Liver (tissue), 9 donors: Measurements from ENCODE around the gene MAPK7. TPM values are rescaled to one million over a fixed set of nuclear protein-coding genes. Genes with fewer than 3 reads are reported as not detected.

Experiments
- DNase-seq: peaks from one replicate; pipeline ENCODE4 v3.0.0-alpha.2; 2017; ENCODE audit warnings: low spot score
- H3K27ac ChIP-seq, 2 donors: one replicate each; pipeline ENCODE4 v1.7.0; 2013; ENCODE audit warnings: inconsistent platforms in 2 of 2, low read length in 2 of 2, control low read depth in 1 of 2, low read depth in 1 of 2, mild to moderate bottlenecking in 1 of 2
- H3K27me3 ChIP-seq, 4 donors: one replicate each; pipeline versions ENCODE4 v1.6.1 to v1.7.0; 2013; ENCODE audit warnings: low read length in 3 of 4, inconsistent platforms in 1 of 4, mild to moderate bottlenecking in 1 of 4, moderate library complexity in 1 of 4; ENCODE audit not compliant: control insufficient read depth in 4 of 4, insufficient read depth in 4 of 4
- H3K36me3 ChIP-seq, 4 donors: one replicate each; pipeline versions ENCODE4 v1.6.1 to v1.7.0; 2013; ENCODE audit warnings: low read length in 3 of 4, mild to moderate bottlenecking in 3 of 4, low read depth in 1 of 4, moderate library complexity in 1 of 4; ENCODE audit not compliant: control insufficient read depth in 4 of 4, insufficient read depth in 3 of 4
- H3K4me1 ChIP-seq, 4 donors: one replicate each; pipeline versions ENCODE4 v1.6.1 to v1.7.0; 2013; ENCODE audit warnings: low read length in 3 of 4, mild to moderate bottlenecking in 3 of 4, moderate library complexity in 1 of 4; ENCODE audit not compliant: control insufficient read depth in 4 of 4, insufficient read depth in 4 of 4
- H3K4me3 ChIP-seq, 3 donors: one replicate each; pipeline versions ENCODE4 v1.6.1 to v1.7.0; 2013; ENCODE audit warnings: low read length in 3 of 3, control low read depth in 1 of 3, low read depth in 1 of 3, mild to moderate bottlenecking in 1 of 3
- H3K9ac ChIP-seq, 2 donors: one replicate each; pipeline ENCODE4 v1.7.0; 2013; ENCODE audit warnings: low read length in 2 of 2, mild to moderate bottlenecking in 2 of 2, moderate library complexity in 2 of 2, control low read depth in 1 of 2, low read depth in 1 of 2
- H3K9me3 ChIP-seq, 4 donors: one replicate each; pipeline versions ENCODE4 v1.6.1 to v1.7.0; 2013; ENCODE audit warnings: low read length in 3 of 4; ENCODE audit not compliant: control insufficient read depth in 4 of 4
- CTCF ChIP-seq: fragments of 150-350 bp; IDR thresholded peaks from 2 replicates; pipeline ENCODE4 v1.5.1; 2017; ENCODE audit warnings: improper control_type of control experiment, low read depth, low read length; ENCODE audit not compliant: missing input control
- EGR1 ChIP-seq, 2 donors: IDR thresholded peaks; 2 replicates each; pipeline ENCODE4 v1.6.1; 2016 to 2018; ENCODE audit warnings: antibody characterized with exemption in 2 of 2, low read depth in 2 of 2
- GABPA ChIP-seq, 2 donors: IDR thresholded peaks in 1 of 2; conservative IDR thresholded peaks in 1 of 2; 2 replicates each; pipeline ENCODE4 v1.6.1; 2016; ENCODE audit warnings: antibody characterized with exemption in 2 of 2, mild to moderate bottlenecking in 1 of 2, moderate library complexity in 1 of 2
- HNF4A ChIP-seq, 2 donors: conservative IDR thresholded peaks; 2 replicates each; pipeline ENCODE4 v1.6.1; 2016; ENCODE audit warnings: antibody characterized with exemption in 2 of 2, mild to moderate bottlenecking in 2 of 2
- JUND ChIP-seq, 2 donors: IDR thresholded peaks; 2 replicates each; pipeline ENCODE4 v1.6.1; 2016; ENCODE audit warnings: antibody characterized with exemption in 2 of 2
- MAX ChIP-seq: IDR thresholded peaks from 2 replicates; pipeline ENCODE4 v1.6.1; 2016; ENCODE audit warnings: antibody characterized with exemption
- RAD21 ChIP-seq, 2 donors: IDR thresholded peaks; 2 replicates each; pipeline ENCODE4 v1.6.1; 2016; ENCODE audit warnings: antibody characterized with exemption in 2 of 2, mild to moderate bottlenecking in 2 of 2
- RXRA ChIP-seq, 2 donors: IDR thresholded peaks; 2 replicates each; pipeline ENCODE4 v1.6.1; 2017 to 2018; ENCODE audit warnings: antibody characterized with exemption in 2 of 2, mild to moderate bottlenecking in 1 of 2
- SP1 ChIP-seq: IDR thresholded peaks from 2 replicates; pipeline ENCODE4 v1.6.1; 2018; ENCODE audit warnings: antibody characterized with exemption, mild to moderate bottlenecking
- WGBS: extraction: QIAGEN DNeasy Blood & Tissue Kit; methylation state at CpG from one replicate; pipeline ENCODE4 v1.1.7; 2013; 5-methylcytosine and 5-hydroxymethylcytosine counted together
- polyA plus RNA-seq, 2 donors: library from polyadenylated mRNA; stranded (reverse) in 1 of 2; unstranded in 1 of 2; fragments of 200-250 nt in 1 of 2; fragments of >200 nt in 1 of 2; fragmentation: Nextera tagmentation in 1 of 2; extraction: Ambion mirVana in 1 of 2; gene quantifications; one replicate each; pipeline versions ENCODE4 v1.2.1 to v1.2.3, GENCODE V29; 2013 to 2015
- total RNA-seq, 2 donors: library from RNA; depleted of rRNA; stranded (reverse); fragments of >200 nt; gene quantifications; one replicate each; pipeline ENCODE4 v1.2.3, GENCODE V29; 2014
- TF ChIP-seq, protein P1 (sequence below): IDR thresholded peaks from 2 replicates; pipeline ENCODE4 v1.6.1; 2016; ENCODE audit warnings: antibody characterized with exemption
- donor health status: healthy.
- donor health status: healthy.
- donor health status: healthy.
- donor health status: healthy.
- donor health status: healthy.

The MAPK7 gene
- total and polyA plus RNA-seq, 4 donors = 3.4 to 8.8 (median 5.2) TPM

GRCh38 chr17:19342611-19343255 lies 35.6 kb upstream of the MAPK7 start:
- H3K4me1 ChIP-seq = peaks cover 31 to 88% (median 68%) of the 10 kb centered on the region in 4 donors
- H3K9ac ChIP-seq = no peak overlapping the region
- DNase-seq = no peak
- peak overlapping the region; percentile 38 to 70 for H3K27ac ChIP-seq
- no peak overlapping the region for H3K4me3 ChIP-seq
- 63% methylated on average over 7 of the region's 7 CpGs for WGBS
- no peaks in the 10 kb centered on the region for H3K27me3 ChIP-seq
- TF ChIP-seq SP1 (no peak), GABPA (IDR thresholded peaks at IDR 0.05 in 1 of 2, conservative IDR thresholded peaks at IDR 0.05 in 1 of 2) (no peak)
- H3K9me3 ChIP-seq = no peaks in the 10 kb centered on the region
- H3K36me3 ChIP-seq = no peaks in the 10 kb centered on the region

DNA sequence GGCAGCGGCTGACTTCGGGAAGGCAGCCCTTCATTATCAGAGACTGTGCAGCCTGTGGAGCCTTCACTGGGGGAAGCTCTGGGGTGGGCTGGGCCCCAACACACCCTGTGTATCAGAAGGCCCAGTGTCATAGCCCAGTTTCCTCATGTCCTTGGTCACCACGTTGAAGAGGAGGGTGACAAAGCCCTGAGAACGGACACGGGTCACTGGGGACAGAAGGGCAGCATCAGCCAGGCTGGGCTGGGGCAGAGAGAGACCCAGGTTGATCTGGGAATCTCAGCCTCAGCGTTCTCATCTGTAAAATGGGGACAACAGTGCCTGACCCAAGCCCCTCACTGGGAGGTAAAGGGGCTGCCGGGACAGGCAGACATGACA lies 35.1 kb upstream of the MAPK7 start:
- no peak for TF ChIP-seq GABPA (IDR thresholded peaks at IDR 0.05 in 1 of 2, conservative IDR thresholded peaks at IDR 0.05 in 1 of 2)
- TF ChIP-seq HNF4A (conservative IDR thresholded peaks at IDR 0.05) = peak in 1 of 2 donors; percentile 12
- no peaks in the 10 kb centered on the region for H3K36me3 ChIP-seq
- peak; percentile 68 for DNase-seq
- H3K27ac ChIP-seq = peak overlapping the region; percentile 38 to 70
- no peak overlapping the region for H3K9ac ChIP-seq
- H3K4me3 ChIP-seq = no peak overlapping the region
- H3K4me1 ChIP-seq = peaks cover 31 to 90% (median 65%) of the 10 kb centered on the region in 4 donors
- H3K27me3 ChIP-seq = no peaks in the 10 kb centered on the region
- 66% methylated on average over 7 of the region's 7 CpGs for WGBS
- H3K9me3 ChIP-seq = no peaks in the 10 kb centered on the region

- Histone ChIP-seq H3K9me3 (no peaks in the 10 kb centered on the region), H3K27ac (peak overlapping the region; percentile 5 to 70), H3K4me1 (peaks cover 31 to 85% (median 64%) of the 10 kb centered on the region in 4 donors), H3K36me3 (no peaks in the 10 kb centered on the region), H3K9ac (no peak overlapping the region), H3K27me3 (no peaks in the 10 kb centered on the region), H3K4me3 (no peak overlapping the region)
- WGBS = 53% methylated on average over 13 of the region's 13 CpGs
- peak; percentile 49 for TF ChIP-seq MAX
- peak in 1 of 2 donors; percentile 34 for TF ChIP-seq RAD21 (IDR thresholded peaks at IDR 0.05)
- TF ChIP-seq JUND (IDR thresholded peaks at IDR 0.05) = no peak
- no peak for TF ChIP-seq EGR1 (IDR thresholded peaks at IDR 0.05; ENCODE audit: low read depth in 2 of 2)
- peak; percentile 49 to 72 for TF ChIP-seq RXRA (IDR thresholded peaks at IDR 0.05)
- TF ChIP-seq, protein P1, sequence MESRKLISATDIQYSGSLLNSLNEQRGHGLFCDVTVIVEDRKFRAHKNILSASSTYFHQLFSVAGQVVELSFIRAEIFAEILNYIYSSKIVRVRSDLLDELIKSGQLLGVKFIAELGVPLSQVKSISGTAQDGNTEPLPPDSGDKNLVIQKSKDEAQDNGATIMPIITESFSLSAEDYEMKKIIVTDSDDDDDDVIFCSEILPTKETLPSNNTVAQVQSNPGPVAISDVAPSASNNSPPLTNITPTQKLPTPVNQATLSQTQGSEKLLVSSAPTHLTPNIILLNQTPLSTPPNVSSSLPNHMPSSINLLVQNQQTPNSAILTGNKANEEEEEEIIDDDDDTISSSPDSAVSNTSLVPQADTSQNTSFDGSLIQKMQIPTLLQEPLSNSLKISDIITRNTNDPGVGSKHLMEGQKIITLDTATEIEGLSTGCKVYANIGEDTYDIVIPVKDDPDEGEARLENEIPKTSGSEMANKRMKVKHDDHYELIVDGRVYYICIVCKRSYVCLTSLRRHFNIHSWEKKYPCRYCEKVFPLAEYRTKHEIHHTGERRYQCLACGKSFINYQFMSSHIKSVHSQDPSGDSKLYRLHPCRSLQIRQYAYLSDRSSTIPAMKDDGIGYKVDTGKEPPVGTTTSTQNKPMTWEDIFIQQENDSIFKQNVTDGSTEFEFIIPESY = no peak
- TF ChIP-seq SP1 = peak; percentile 38
- no peak for TF ChIP-seq CTCF
- no peak for DNase-seq
Observed at GRCh38 chr17:19343671-19344151, 34.6 kb upstream of the MAPK7 start.
